Measurements from ENCODE around the gene TFEC.

GRCh38 chr7:116024826-116025809 is 5.4 kb downstream of the TFEC start:
- TF ChIP-seq GATA2 (IDR thresholded peaks at IDR 0.05; ENCODE audit: low read depth, low read length) (no peak), GATA3 (IDR thresholded peaks at IDR 0.05; ENCODE audit: low read depth, low read length) (no peak)
